DND-41 (cell line): ENCODE results near the gene UNC5CL.

ENCODE experiments used
- EZH2 ChIP-seq: IDR thresholded peaks from 3 replicates; pipeline ENCODE4 v1.6.1; 2012; ENCODE audit warnings: borderline replicate concordance, low read depth, mild to moderate bottlenecking, moderate library complexity, low read length, inconsistent platforms; ENCODE audit not compliant: severe bottlenecking
- TF ChIP-seq, protein P1 (sequence below): IDR thresholded peaks from 2 replicates; pipeline ENCODE4 v1.5.1; 2012; ENCODE audit warnings: borderline replicate concordance, low read length, moderate library complexity, mild to moderate bottlenecking; ENCODE audit not compliant: poor library complexity, severe bottlenecking; ENCODE audit errors: extremely low read depth

DNA sequence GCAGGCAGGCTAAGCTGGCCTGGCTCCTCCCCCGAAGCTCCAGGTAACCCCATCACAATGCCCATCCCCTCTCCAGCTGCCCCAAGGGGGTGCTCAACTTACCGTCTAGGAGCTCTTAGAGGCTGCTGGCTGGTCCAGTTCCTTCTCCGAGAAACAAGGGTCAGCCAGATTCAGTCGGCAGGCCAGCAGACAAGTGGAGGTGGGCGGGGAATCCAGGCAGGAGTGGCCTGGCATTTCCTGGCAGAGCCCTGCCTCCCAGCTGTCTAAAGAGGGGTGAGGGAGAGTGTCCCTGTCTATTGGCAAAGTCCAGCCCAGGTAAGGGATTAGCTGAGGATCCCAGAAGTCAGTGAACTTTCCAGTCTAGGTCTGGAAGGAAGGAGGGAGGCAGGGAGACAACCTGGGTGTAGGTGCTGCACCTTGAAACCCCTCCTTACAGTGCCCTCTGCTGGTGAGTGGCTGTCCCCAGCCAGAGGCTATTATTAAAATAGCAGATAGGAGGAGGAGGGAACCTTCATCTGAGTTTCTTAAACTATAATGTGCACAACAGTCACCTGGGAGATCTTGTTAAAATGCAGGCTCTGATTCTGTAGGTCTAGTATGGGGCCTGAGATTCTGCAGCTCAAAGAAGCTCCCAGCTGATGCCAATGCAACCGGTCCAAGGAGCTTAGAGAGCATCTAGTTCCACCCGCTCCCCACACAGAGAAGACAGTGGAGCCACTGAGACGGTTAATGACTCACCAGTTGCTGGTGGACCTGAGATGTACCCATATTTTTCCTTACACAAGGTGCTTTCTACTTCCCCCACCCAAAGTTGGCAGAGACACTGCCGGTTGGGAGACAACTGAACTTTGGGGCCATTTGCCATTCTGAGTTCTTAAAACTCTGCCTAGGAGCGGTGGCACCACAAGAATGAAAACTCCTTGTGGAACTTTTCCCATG is at the start of gene UNC5CL:
- TF ChIP-seq, protein P1, sequence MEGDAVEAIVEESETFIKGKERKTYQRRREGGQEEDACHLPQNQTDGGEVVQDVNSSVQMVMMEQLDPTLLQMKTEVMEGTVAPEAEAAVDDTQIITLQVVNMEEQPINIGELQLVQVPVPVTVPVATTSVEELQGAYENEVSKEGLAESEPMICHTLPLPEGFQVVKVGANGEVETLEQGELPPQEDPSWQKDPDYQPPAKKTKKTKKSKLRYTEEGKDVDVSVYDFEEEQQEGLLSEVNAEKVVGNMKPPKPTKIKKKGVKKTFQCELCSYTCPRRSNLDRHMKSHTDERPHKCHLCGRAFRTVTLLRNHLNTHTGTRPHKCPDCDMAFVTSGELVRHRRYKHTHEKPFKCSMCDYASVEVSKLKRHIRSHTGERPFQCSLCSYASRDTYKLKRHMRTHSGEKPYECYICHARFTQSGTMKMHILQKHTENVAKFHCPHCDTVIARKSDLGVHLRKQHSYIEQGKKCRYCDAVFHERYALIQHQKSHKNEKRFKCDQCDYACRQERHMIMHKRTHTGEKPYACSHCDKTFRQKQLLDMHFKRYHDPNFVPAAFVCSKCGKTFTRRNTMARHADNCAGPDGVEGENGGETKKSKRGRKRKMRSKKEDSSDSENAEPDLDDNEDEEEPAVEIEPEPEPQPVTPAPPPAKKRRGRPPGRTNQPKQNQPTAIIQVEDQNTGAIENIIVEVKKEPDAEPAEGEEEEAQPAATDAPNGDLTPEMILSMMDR = peak; percentile 98
- TF ChIP-seq EZH2 = no peak
